Head of caudate nucleus (tissue), 42 donors: ENCODE measurements around the gene ANTXRL.
A peak's percentile ranks its signal among the peaks of the same experiment; 100 is the strongest.
"Not testable (repeated sequence)": the region's sequence is repeated elsewhere in the genome, so short reads cannot be mapped to it uniquely, and the experiment has no call there.

ENCODE experiments used
- DNase-seq, 42 donors: peaks; one replicate each; pipeline versions ENCODE4 v3.0.0 to v3.0.0-alpha.2; 2020 to 2021; ENCODE audit warnings: mixed read lengths in 7 of 42
- intact Hi-C: fragments of 100-400 bp; cut with DNase I; formaldehyde crosslinking; loops from one replicate; pipeline ENCODE4 v1.15.0; 2022

ANTXRL gene

DNA sequence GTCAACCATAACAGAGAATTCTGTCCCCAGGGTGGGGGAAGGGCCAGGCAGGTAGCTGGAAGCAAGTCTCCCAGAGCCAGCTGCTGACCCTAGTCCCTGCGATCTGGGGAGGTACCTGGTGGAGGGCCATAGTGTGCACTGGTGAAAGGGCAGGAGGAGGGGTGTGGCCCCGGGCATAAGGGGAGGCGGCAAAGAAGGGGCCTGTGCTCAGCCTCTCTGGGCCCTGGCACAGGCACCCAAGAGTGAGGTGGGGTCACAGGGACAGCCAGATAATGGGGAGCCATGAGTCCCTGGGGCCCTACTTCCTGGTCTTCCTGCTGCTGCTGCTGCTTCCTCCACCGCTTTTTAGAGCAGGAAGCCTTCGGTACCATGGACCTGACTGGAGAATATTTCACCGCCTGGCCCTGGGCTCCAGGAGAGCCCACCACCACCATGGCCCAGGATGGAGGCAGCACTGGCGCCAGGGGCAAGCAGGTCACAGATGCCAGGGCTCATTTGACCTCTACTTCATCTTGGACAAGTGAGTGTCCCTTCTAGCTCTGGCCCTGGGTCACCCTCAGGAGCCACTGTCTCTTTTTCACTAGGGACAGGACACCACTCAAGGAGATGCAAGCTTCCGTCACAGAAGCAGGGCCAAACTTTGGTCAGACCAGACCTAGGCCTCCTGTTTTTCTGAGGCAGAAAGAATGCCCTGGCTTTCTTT, at the start of gene ANTXRL:
Gene ANTXRL, plus strand, starts transcription at position 7 of the 703 bp plus-strand sequence. Its CDS starts 266 bp downstream, at position 273.
- DNase-seq, result peak in 4 of 42 donors; percentile 9 to 28 (median 16)
- intact Hi-C loops, result no loop called here

DNA sequence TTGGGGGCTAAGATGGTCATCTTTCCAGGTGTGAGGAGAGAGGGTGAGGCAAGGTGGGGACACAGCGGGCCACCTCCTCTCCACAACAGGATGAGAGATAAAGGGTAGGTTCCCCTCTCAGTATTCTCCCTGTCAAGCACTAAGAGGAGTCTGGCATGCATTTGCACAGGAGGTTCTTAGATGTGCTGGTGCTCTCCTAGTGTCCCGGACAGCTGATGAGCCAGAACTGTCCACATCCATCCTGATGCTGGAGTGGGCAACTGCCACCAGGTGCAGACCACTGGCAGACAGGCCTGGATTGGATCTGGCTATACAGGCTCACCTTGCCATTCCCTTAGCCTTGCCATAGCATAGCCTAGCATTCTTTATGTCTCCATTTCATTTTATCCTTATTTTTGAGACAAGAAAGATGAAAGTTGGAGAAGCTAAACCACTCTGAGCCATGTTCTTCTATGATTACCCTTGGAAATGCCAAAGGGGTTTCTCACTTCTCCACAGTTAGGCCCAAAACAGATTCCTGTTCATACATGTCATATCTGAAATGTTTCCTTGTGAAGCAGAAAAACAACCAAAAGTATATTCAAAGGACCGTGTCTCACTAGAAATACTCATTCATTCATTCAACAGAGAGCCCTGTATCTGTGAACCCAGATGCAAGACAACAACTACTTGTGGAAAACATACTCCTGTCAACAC, 48.8 kb upstream of the ANTXRL start:
- intact Hi-C loops, result no loop called here
- peak in 3 of 42 donors; percentile 8 to 25 (median 9) for DNase-seq

GRCh38 chr10:46239247-46239646, 47.5 kb upstream of the ANTXRL start:
- no peak for DNase-seq
- intact Hi-C loops, result no loop called here

- peak in 3 of 42 donors; percentile 3 to 16 (median 4) for DNase-seq
- intact Hi-C loops, result no loop called here
These were observed 46.7 kb upstream of the ANTXRL start for GRCh38 chr10:46239993-46240683.

DNA sequence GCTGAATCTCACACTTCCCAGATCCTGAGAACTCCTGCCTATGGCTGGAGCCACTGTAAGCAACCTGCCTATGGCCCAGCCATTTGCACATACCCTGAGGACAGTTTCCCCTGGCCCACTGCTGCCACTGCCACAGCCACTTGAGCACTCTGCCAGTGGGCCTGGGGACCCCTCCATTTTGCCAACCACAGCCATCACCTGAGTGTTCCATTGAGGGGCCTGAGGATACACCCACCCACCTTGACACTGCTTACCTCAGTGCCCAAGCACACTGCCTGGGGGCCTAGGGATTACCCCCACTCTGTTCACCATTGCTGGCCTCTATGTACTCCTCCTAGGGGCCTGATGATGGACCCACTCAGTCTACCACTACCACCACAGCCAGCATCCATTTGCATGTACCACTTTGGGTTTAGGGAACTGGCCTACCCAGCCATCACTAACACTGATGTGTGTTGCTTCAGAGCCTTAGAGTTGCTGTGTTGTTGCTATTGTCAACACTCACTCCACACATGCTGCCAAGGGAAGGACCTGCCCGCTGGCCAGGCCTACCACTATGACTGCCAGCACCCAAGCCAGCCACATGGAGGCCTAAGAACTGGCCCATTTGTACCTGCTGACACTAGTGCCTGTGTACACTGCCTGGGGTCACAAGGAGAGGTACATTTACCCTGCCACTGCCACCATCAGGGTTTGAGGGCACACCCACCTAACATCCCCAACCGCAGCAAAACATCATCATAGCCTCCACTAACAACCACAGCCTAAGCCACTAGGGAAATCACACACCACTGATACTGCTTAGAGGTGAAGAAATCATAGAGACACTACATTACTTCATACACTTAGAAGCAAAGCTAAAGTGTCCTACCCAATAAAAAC, 45.9 kb upstream of the ANTXRL start:
- DNase-seq, result peak in 6 of 42 donors; percentile 1 to 27 (median 4)
- intact Hi-C loops, result no loop called here

DNA sequence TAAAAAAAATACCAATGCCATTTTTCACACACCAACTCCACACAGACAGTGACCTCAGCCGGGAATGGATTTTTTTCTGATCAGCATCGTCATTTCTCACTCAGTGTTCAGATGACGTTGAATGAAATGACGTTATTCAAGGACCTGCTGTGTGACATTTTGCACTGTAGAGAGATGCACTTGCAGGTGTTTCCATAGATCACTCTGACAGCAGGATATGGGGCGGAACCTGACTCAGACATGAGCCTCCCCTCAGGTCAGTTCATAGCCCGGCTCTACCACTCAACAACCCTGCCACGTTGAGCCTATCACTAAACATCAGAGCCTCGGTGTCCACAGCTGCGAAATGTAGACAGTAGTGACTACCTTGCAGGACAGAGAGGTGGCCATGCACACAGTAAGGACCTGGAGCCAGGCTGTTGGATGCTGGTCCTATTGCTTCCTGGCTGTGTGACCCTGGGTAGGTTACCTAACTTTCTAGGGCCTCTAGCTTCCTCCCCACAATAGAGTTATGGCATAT, 41.4 kb upstream of the ANTXRL start:
- DNase-seq, result peak in 7 of 42 donors; percentile 5 to 32 (median 17)
- intact Hi-C loops, result no loop called here

DNA sequence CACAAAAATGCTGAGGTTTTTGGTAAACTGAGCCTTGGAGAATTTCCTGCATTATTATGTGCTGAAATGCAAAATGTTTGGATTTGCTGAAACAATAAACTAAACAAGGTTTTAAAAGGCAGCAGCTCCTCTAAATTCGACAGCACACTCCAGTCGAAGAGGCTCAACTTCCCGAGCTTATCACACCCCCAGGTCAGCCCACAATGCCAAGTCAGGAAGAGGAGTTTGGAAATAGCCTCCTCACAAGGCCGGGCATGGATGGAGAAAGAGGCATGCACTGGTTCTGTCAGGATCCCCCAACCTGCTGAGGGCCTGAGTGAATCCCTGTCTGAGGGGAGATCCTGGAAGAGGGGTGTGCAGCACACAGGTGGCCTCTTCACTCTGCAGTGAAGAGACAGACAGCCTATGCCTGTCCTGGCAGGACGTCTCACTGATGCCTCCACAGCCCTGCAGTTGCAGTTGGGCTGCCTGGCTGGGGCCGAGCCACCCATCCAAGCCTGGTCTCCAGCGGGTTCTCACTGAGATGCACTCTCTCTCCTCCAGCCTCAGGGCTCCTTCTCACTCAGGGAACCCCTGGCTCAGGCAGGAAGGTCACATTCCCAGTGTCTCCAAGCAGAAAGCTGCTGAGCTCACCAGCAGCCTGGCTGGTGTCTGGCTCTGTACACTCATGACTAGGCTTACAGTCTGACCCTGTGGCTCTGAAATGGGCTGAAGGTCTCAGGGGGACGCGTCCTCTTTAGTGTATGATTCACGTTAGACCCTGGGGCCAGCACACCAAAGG, 40.2 kb upstream of the ANTXRL start:
- intact Hi-C loops, result not testable (repeated sequence)
- DNase-seq, result peak in 4 of 42 donors; percentile 5 to 35 (median 18)

- DNase-seq, result peak in 4 of 42 donors; percentile 2 to 22 (median 7)
- intact Hi-C loops, result no loop called here
These were observed 39.7 kb upstream of the ANTXRL start for GRCh38 chr10:46247181-46247475.

DNA sequence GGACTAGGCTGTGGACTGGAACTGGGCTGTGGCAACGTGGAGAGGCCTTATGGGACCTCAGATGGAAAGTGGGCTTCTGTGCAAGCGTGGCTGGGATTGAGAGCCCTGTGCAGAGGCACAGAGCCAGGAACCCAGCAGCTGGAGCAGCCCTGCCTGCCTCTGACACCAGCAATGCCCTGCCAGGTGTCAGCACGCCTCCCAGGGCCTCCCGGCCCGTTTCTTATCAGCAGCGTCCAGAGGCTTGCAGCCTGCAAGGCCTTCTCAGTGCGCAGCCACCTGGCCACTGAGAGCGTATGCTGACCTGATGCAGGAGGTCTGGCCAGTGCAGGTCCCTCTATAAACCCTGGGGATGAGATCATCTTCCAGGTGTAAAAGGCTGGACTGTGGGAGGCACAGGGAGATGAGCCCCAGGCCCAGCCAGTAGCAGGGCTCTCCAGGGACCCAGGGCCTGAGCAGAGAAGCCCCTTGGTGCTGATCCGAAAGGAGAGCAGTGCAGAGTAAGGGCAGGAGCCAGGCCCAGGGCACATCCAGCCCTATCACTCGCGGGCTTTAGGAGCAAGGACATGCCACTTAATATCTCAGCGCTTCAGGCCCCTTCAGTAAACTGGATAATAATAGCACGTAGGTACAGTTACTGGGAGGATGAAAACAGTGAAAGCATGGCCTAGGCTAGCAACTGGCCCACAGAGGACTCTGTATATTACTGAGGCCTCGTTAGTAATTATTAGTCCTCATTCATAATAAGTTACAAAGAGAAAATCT, 38.8 kb upstream of the ANTXRL start:
- peak in 8 of 42 donors; percentile 6 to 34 (median 25) for DNase-seq
- intact Hi-C loops, result no loop called here

GRCh38 chr10:46248651-46249146, 38.1 kb upstream of the ANTXRL start:
- peak in 6 of 42 donors; percentile 12 to 36 (median 20) for DNase-seq
- intact Hi-C loops, result no loop called here

GRCh38 chr10:46249617-46250344, 37.0 kb upstream of the ANTXRL start:
- intact Hi-C loops, result not testable (repeated sequence)
- peak in 7 of 42 donors; percentile 2 to 25 (median 9) for DNase-seq

GRCh38 chr10:46250481-46250880, 36.3 kb upstream of the ANTXRL start:
- intact Hi-C loops, result no loop called here
- peak in 4 of 42 donors; percentile 12 to 17 (median 14) for DNase-seq

DNA sequence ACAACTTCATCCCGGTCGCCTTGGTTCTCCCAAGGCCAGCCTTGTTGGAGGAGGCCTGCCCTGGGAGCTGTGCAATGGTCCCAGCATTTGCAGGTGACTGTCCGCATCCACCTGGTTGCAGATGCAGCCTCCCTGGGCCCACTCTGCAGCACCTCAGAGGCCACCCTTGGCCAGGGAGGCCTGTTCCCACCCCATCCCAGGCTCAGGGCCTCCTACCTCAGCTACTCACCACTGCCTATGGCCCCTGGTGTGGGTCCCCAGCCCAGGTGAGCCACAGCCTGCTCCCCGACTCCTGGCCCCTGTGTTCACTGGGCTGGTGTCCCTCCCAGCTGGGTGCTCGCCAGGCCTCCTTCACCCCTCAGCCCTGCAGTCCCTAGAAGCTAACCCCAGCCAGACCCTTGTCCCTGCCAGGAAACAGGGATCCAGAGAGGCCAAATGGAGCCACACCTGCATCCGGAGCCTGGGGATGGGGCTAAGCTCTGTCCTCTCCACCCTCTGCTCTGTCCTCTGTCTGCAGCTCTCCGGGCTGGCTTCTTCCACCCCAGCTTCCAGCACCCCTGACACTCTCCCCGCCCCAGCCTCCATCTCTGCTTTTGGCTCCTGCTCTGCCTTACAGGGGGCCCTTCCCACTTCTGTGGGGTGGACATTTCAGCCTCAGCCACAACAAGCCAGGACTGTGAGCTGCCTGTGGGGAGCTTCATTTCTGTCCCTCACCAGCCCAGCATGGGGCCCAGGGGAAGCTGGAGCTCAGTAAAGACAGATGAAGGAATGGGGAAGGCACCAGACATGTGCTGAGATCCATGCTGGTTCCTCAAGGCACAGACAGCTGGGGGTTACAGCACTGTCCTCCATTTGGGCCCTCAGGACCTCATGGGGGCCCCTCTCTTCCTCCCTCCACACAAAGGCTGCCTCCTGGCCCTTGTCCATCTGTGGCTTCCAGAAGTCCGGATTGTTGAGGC, 35.6 kb upstream of the ANTXRL start:
- peak in 7 of 42 donors; percentile 4 to 27 (median 17) for DNase-seq
- intact Hi-C loops, result no loop called here

DNA sequence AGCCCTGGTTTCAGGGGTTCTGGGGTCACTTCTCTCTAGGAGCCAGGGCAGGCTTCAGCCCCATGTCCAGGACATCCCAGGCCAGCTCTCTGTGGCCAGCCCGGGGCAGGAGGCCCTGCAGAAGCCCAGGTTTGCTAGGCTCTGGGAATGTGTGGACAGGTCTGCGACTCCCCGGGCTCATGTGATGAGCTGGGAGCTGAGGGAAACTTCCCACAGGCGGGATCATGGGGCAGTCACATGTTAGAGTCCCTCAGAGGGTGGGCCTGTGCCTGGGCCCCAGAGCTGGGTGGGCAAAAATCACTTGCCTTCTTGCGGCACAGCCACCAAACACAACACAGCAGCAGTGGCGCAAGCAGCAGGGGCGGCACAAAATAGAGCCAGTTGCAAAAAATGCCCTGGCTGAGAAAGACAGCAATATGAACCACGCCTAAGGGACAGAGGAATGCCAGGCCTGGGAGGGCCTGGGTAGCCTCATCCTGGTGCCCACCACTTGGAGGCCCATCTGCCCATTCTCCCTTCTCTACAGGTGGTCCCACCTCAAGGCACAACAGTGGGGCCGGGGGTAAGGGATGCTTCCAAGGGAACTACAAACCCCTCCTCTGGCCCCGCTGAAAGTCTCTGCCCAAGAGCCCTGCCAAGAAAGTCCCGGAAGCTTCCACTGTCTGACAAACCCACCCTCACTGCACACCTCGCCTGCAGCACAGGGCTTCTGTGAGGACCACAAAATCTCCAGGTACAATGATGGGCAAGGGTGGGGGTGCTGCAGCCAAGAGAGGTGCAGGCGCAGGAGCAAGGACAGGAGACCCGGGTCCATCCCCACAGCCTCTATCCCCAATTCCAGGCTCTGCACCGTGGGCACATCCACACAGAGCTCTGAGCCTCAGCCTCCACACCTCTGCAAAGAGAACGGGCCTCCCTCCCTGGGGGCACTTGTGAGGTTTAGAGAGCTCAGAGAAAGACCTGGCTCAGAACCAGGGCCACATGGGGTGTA, 34.6 kb upstream of the ANTXRL start:
- DNase-seq, result peak in 7 of 42 donors; percentile 9 to 41 (median 28)
- intact Hi-C loops, result no loop called here
